Sigmoid colon (tissue), 4 donors: ENCODE measurements around the gene NANS.

Experiments
- EP300 ChIP-seq, 4 donors: sonication (generic); formaldehyde crosslinking; IDR thresholded peaks; one replicate each; pipeline ENCODE4 v1.6.1; 2017; ENCODE audit warnings: antibody characterized with exemption in 4 of 4
- POLR2A ChIP-seq, 2 donors: fragments of 450-650 bp; IDR thresholded peaks; one replicate each; pipeline ENCODE4 v1.6.1; 2016; ENCODE audit warnings: antibody characterized with exemption in 2 of 2, mild to moderate bottlenecking in 2 of 2, moderate library complexity in 2 of 2
- POLR2AphosphoS5 ChIP-seq, 4 donors: sonication (generic); formaldehyde crosslinking; IDR thresholded peaks; one replicate each; pipeline ENCODE4 v1.6.1; 2017; ENCODE audit warnings: antibody characterized with exemption in 4 of 4
- TF ChIP-seq, protein P1 (sequence below), 4 experiments: fragments of 450-650 bp in 3 of 4; fragments of 200-600 bp in 1 of 4; IDR thresholded peaks; one replicate each; pipeline ENCODE4 v1.5.1; 2016 to 2019; ENCODE audit warnings: antibody characterized with exemption in 4 of 4, mild to moderate bottlenecking in 3 of 4, moderate library complexity in 2 of 4

DNA sequence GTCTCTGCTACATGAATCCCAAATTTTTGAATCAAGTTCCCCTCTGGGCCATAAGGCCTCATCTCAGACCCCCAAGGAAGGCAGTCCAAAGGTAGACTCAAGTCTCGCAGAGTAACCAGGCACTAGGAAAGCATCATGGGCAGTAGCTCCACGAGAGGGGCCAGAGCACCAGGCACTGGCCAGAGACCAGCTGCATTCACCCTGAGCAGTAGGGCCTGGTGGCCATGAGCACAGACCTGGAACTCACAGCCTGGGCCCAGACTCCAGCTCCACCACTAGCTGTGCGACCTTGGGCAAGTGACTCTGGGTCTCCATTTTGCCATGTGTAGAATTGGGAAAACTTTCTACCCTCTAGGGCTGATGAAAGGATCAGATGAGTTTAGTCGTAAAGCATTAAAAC is 28.5 kb downstream of the NANS start:
- TF ChIP-seq, protein P1, sequence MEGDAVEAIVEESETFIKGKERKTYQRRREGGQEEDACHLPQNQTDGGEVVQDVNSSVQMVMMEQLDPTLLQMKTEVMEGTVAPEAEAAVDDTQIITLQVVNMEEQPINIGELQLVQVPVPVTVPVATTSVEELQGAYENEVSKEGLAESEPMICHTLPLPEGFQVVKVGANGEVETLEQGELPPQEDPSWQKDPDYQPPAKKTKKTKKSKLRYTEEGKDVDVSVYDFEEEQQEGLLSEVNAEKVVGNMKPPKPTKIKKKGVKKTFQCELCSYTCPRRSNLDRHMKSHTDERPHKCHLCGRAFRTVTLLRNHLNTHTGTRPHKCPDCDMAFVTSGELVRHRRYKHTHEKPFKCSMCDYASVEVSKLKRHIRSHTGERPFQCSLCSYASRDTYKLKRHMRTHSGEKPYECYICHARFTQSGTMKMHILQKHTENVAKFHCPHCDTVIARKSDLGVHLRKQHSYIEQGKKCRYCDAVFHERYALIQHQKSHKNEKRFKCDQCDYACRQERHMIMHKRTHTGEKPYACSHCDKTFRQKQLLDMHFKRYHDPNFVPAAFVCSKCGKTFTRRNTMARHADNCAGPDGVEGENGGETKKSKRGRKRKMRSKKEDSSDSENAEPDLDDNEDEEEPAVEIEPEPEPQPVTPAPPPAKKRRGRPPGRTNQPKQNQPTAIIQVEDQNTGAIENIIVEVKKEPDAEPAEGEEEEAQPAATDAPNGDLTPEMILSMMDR (IDR thresholded peaks at IDR 0.05) = no peak
- TF ChIP-seq EP300 (IDR thresholded peaks at IDR 0.05) (no peak), POLR2A (IDR thresholded peaks at IDR 0.05) (no peak), POLR2AphosphoS5 (IDR thresholded peaks at IDR 0.05) (no peak)
